HCT116 (cell line): ENCODE measurements around the gene CHEK2. TPM values are rescaled to one million over a fixed set of nuclear protein-coding genes. Genes with fewer than 3 reads are reported as not detected.

Experiments used
- ATAC-seq: fragments of 200-7000 bp; cut with Tn5 transposase; 2 replicates; pipeline ENCODE4 v1.9.1; 2020; ENCODE audit warnings: mild to moderate bottlenecking, moderate library complexity
- BruUV-seq: library from RNA; stranded (reverse); fragments of 400-500 nt; replicated peaks from 2 replicates; lab custom pipeline; 2021; lab: Mats Ljungman, UMichigan
- CTCF ChIA-PET: fragments of 300-600 bp; sonication (Branson Sonifier 250); formaldehyde crosslinking; loops from one replicate; lab custom pipeline; 2021; ENCODE audit warnings: antibody characterized with exemption; lab: Charles Lee
- POLR2A ChIA-PET: fragments of 300-600, 350-600 bp; sonication (Branson Sonifier 250); formaldehyde crosslinking; loops from one replicate; lab custom pipeline; 2021; ENCODE audit warnings: antibody characterized with exemption; lab: Charles Lee
- RAD21 ChIA-PET, 2 experiments: fragments of 300-600 bp; sonication (Branson Sonifier 250); formaldehyde crosslinking; loops; one replicate each; lab custom pipeline; 2023; ENCODE audit warnings: low total read pairs in 2 of 2; ENCODE audit not compliant: uncharacterized antibody in 2 of 2, unreplicated experiment in 2 of 2, low non-redundant PET in 1 of 2; lab: Charles Lee
- DNase-seq: peaks from one replicate; pipeline ENCODE4 v3.0.0-alpha.2; 2010; ENCODE audit warnings: low read depth, low spot score
- H2AFZ ChIP-seq: fragments of 200-600 bp; shearing (Covaris generic), sonication (generic); 2 replicates; pipeline ENCODE4 v1.6.1; 2017; ENCODE audit warnings: low read depth, mixed run types, mixed read lengths, antibody characterized with exemption, low read length; ENCODE audit not compliant: poor library complexity, severe bottlenecking
- H3K27ac ChIP-seq: 2 replicates; pipeline ENCODE4 v1.5.1; 2012; ENCODE audit warnings: low read depth, low read length
- H3K27me3 ChIP-seq: fragments of 200-600 bp; sonication (generic); 2 replicates; pipeline ENCODE4 v1.6.1; 2016; ENCODE audit warnings: mixed run types, low read length, mixed read lengths; ENCODE audit not compliant: insufficient read depth
- H3K36me3 ChIP-seq, 2 experiments: fragments of 200-500 bp in 1 of 2; fragments of 200-600 bp in 1 of 2; sonication (Bioruptor generic) in 1 of 2; sonication (generic) in 1 of 2; 2 replicates each; pipeline versions ENCODE4 v1.5.1 to v1.6.1; 2014 to 2016; ENCODE audit warnings: low read length in 2 of 2, inconsistent platforms in 1 of 2, mixed read lengths in 1 of 2, mixed run types in 1 of 2; ENCODE audit not compliant: insufficient read depth in 2 of 2, control insufficient read depth in 1 of 2
- H3K4me1 ChIP-seq, 2 experiments: fragments of 200-600 bp in 1 of 2; sonication (generic) in 1 of 2; 2 replicates each; pipeline versions ENCODE4 v1.5.1 to v1.6.1; 2012 to 2017; ENCODE audit warnings: low read length in 2 of 2, inconsistent platforms in 1 of 2, mild to moderate bottlenecking in 1 of 2, mixed read lengths in 1 of 2, mixed run types in 1 of 2, moderate library complexity in 1 of 2; ENCODE audit not compliant: insufficient read depth in 2 of 2, control insufficient read depth in 1 of 2
- H3K4me2 ChIP-seq: fragments of 200-600 bp; sonication (generic); 2 replicates; pipeline ENCODE4 v1.6.1; 2017; ENCODE audit warnings: mixed run types, low read length, mixed read lengths
- H3K4me3 ChIP-seq, 2 experiments: fragments of 200-600 bp in 1 of 2; sonication (generic) in 1 of 2; replicated peaks in 1 of 2; 2 replicates each; pipeline ENCODE4 v1.5.1; 2011 to 2016; ENCODE audit warnings: low read length in 2 of 2, control low read depth in 1 of 2, low read depth in 1 of 2, mild to moderate bottlenecking in 1 of 2, mixed read lengths in 1 of 2, mixed run types in 1 of 2
- H3K79me2 ChIP-seq: fragments of 200-600 bp; sonication (generic); 2 replicates; pipeline ENCODE4 v1.6.1; 2017; ENCODE audit warnings: mild to moderate bottlenecking, mixed run types, low read length, moderate library complexity, mixed read lengths; ENCODE audit not compliant: insufficient read depth
- H3K9ac ChIP-seq: fragments of 200-600 bp; sonication (generic); 2 replicates; pipeline ENCODE4 v1.6.1; 2016; ENCODE audit warnings: low read length, mixed read lengths
- H3K9me2 ChIP-seq: fragments of 200-600 bp; sonication (generic), shearing (Covaris generic); 2 replicates; pipeline ENCODE4 v1.6.1; 2017; ENCODE audit warnings: mixed run types, mild to moderate bottlenecking, moderate library complexity; ENCODE audit not compliant: insufficient read depth
- H3K9me3 ChIP-seq, 2 experiments: fragments of 200-500 bp in 1 of 2; fragments of 200-600 bp in 1 of 2; sonication (Bioruptor generic) in 1 of 2; sonication (generic) in 1 of 2; 2 replicates each; pipeline ENCODE4 v1.6.1; 2014 to 2017; ENCODE audit warnings: low read length in 2 of 2, mixed read lengths in 2 of 2, inconsistent platforms in 1 of 2, low read depth in 1 of 2, mild to moderate bottlenecking in 1 of 2, mixed run types in 1 of 2, moderate library complexity in 1 of 2; ENCODE audit not compliant: control insufficient read depth in 1 of 2, insufficient read depth in 1 of 2
- H4K20me1 ChIP-seq: fragments of 200-600 bp; sonication (generic), shearing (Covaris generic); 2 replicates; pipeline ENCODE4 v1.6.1; 2017; ENCODE audit warnings: mixed run types, mild to moderate bottlenecking, moderate library complexity; ENCODE audit not compliant: insufficient read depth
- ELF1 ChIP-seq: IDR thresholded peaks from 2 replicates; pipeline ENCODE4 v1.6.1; 2012; ENCODE audit warnings: low read depth, borderline replicate concordance
- JUND ChIP-seq: IDR thresholded peaks from 2 replicates; pipeline ENCODE4 v1.6.1; 2012
- POLR2A ChIP-seq: IDR thresholded peaks from 2 replicates; pipeline ENCODE4 v1.7.0; 2011; ENCODE audit warnings: borderline replicate concordance; ENCODE audit not compliant: insufficient read depth, insufficient read length; ENCODE audit errors: extremely low read depth
- POLR2AphosphoS5 ChIP-seq: IDR thresholded peaks from 2 replicates; pipeline ENCODE4 v1.6.1; 2011; ENCODE audit warnings: mild to moderate bottlenecking, low read depth, low read length, moderate library complexity
- RAD21 ChIP-seq: IDR thresholded peaks from 2 replicates; pipeline ENCODE4 v1.6.1; 2012; ENCODE audit warnings: low read depth, mild to moderate bottlenecking
- SP1 ChIP-seq: IDR thresholded peaks from 2 replicates; pipeline ENCODE4 v1.6.1; 2012; ENCODE audit warnings: low read depth
- SRF ChIP-seq: IDR thresholded peaks from 2 replicates; pipeline ENCODE4 v1.6.1; 2012; ENCODE audit warnings: low read depth
- YY1 ChIP-seq: IDR thresholded peaks from 2 replicates; pipeline ENCODE4 v1.6.1; 2011; ENCODE audit warnings: low read length, low read depth, moderate library complexity, mild to moderate bottlenecking; ENCODE audit not compliant: insufficient replicate concordance; ENCODE audit errors: extremely low read depth
- ZNF274 ChIP-seq: fragments of 200-500 bp; sonication (Bioruptor generic); IDR thresholded peaks from 2 replicates; pipeline ENCODE4 v1.6.1; 2014; ENCODE audit warnings: mild to moderate bottlenecking, low read depth, low read length, inconsistent platforms
- intact Hi-C: fragments of 100-400 bp; cut with micrococcal nuclease; formaldehyde crosslinking; loops from 2 replicates; pipeline ENCODE4 v1.10.0; 2022
- total RNA-seq: library from RNA; stranded (reverse); gene quantifications from one replicate; pipeline ENCODE4 v1.2.1, GENCODE V29; 2021; ENCODE audit not compliant: unreplicated experiment
- TF ChIP-seq, protein P1 (sequence below): IDR thresholded peaks from 2 replicates; pipeline ENCODE4 v1.6.1; 2012
- TF ChIP-seq, protein P2 (sequence below): IDR thresholded peaks from 2 replicates; pipeline ENCODE4 v1.6.1; 2012
- TF ChIP-seq, protein P3 (sequence below), 3 experiments: fragments of 200-600 bp in 1 of 3; sonication (generic) in 1 of 3; IDR thresholded peaks in 2 of 3; conservative IDR thresholded peaks in 1 of 3; 2 replicates each; pipeline ENCODE4 v1.5.1; 2012 to 2017; ENCODE audit warnings: low read depth in 2 of 3, low read length in 2 of 3, antibody characterized with exemption in 1 of 3, borderline replicate concordance in 1 of 3, control low read depth in 1 of 3, mild to moderate bottlenecking in 1 of 3, mixed read lengths in 1 of 3, mixed run types in 1 of 3, moderate library complexity in 1 of 3; ENCODE audit not compliant: insufficient read depth in 1 of 3
- TF ChIP-seq, protein P4 (sequence below): IDR thresholded peaks from 2 replicates; pipeline ENCODE4 v1.6.1; 2011; ENCODE audit warnings: mild to moderate bottlenecking, low read length, moderate library complexity; ENCODE audit not compliant: insufficient replicate concordance; ENCODE audit errors: extremely low read depth

Gene CHEK2
- total RNA-seq, 1 experiment from 2014 or later, result 47.1 TPM

DNA sequence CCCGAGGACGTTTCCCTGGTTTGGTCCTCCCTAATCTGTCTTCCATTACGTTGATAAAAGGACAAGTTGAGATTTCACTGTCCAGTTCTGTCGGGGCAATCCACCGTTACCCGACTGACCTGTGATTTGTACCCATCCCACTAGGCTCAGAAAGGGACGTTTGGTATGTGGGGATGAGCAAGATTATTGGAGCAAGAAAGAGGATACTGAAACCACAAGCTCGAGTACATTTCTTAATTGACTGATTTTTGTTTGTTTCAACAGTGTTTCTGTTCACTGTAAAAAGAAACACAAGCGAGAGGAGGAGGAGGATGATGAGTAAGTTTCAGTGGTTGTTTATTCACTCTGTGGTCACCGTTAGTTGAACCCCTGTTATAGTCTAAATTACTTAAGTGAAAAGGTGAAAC lies 31.8 kb upstream of the CHEK2 start:
- Histone ChIP-seq H3K36me3 (peaks cover 7% of the 10 kb centered on the region in 2 experiments; a peak in 2 of 4 replicates), H3K27me3 (no peaks in the 10 kb centered on the region), H3K79me2 (peaks cover 55% of the 10 kb centered on the region), H3K9me3 (peaks cover 0 to 3% of the 10 kb centered on the region in 2 experiments; a peak in 1 of 4 replicates), H3K4me3 (peak overlapping the region; percentile 80 to 85), H3K4me1 (peaks cover 0 to 12% of the 10 kb centered on the region in 2 experiments; a peak in 3 of 4 replicates), H3K9ac (peak overlapping the region; percentile 73), H3K9me2 (no peaks in the 10 kb centered on the region), H3K4me2 (peak overlapping the region; percentile 78), H3K27ac (peak overlapping the region; percentile 97), H2AFZ (no peak overlapping the region), H4K20me1 (no peaks in the 10 kb centered on the region)
- TF ChIP-seq RAD21 (no peak), POLR2A (no peak), ZNF274 (no peak), SRF (no peak)
- BruUV-seq, result TSS peak; percentile 71
- RAD21 ChIA-PET, result no interaction called here
- DNase-seq, result no peak
- POLR2A ChIA-PET, result interaction anchor here (1.4 kb wide), 1 partner anchor 27 kb away, joined by 4 read pairs; the partner anchor contains the start of gene XBP1
- intact Hi-C loops, result no loop called here
- ATAC-seq, result no peak
- CTCF ChIA-PET, result interaction anchor here (0.7 kb wide), 1 partner anchor 17 kb away, joined by 3 read pairs; no protein-coding TSS in a partner anchor

DNA sequence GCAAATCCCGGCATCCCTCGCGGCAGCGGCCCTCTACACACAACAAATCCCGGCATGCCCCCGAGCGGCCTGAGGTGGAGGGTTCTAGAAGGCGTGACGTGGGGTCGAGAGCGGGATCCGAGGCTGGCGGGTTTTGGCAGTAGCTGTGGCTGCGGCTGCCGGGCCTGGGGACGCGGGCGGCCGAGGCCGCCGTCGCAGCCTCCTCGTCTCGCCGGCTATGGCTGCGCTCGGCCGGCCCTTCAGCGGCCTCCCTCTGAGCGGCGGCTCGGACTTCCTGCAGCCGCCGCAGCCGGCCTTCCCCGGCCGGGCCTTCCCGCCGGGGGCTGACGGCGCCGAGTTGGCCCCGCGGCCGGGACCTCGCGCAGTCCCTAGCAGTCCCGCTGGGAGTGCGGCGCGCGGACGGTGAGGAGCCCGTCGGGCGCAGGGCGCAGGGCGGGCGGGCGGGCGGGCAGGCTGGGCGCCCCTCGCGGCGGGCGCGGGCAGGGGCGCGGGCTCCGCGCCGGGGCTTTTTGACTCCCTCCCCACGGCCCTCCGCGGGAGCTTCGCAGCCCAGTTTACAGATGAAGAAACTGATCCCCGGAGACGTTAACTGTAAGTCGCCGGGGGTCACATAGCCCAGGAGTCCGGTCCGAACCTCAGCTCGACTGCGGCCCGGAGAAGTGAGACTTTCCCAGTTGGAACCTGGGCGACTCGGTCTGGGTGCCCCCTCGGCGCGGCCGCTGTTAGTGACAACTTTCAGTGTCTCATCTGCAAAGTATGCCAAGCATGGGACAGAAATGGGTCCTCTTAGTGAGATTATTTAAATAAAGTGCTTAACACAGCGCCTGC lies 31.2 kb upstream of the CHEK2 start, which contains the start of gene CCDC117:
TSS of gene CCDC117 (plus strand) at position 63 of the 828 bp plus-strand sequence. CDS start at position 218, 155 bp downstream.
- H4K20me1 ChIP-seq, result no peaks in the 10 kb centered on the region
- TF ChIP-seq, protein P1, sequence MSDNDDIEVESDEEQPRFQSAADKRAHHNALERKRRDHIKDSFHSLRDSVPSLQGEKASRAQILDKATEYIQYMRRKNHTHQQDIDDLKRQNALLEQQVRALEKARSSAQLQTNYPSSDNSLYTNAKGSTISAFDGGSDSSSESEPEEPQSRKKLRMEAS, result peak; percentile 67; the same call in 1 of the 2 replicates
- TF ChIP-seq, protein P2, sequence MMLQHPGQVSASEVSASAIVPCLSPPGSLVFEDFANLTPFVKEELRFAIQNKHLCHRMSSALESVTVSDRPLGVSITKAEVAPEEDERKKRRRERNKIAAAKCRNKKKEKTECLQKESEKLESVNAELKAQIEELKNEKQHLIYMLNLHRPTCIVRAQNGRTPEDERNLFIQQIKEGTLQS, result no peak
- TF ChIP-seq, protein P3, sequence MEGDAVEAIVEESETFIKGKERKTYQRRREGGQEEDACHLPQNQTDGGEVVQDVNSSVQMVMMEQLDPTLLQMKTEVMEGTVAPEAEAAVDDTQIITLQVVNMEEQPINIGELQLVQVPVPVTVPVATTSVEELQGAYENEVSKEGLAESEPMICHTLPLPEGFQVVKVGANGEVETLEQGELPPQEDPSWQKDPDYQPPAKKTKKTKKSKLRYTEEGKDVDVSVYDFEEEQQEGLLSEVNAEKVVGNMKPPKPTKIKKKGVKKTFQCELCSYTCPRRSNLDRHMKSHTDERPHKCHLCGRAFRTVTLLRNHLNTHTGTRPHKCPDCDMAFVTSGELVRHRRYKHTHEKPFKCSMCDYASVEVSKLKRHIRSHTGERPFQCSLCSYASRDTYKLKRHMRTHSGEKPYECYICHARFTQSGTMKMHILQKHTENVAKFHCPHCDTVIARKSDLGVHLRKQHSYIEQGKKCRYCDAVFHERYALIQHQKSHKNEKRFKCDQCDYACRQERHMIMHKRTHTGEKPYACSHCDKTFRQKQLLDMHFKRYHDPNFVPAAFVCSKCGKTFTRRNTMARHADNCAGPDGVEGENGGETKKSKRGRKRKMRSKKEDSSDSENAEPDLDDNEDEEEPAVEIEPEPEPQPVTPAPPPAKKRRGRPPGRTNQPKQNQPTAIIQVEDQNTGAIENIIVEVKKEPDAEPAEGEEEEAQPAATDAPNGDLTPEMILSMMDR (IDR thresholded peaks at IDR 0.05 in 2 of 3, conservative IDR thresholded peaks at IDR 0.05 in 1 of 3; ENCODE audit: borderline replicate concordance in 1 of 3, insufficient read depth in 1 of 3, low read depth in 2 of 3, low read length in 2 of 3), result 0 out of 6 replicates have a peak, but pooled peaks of 1 of the 3 experiments have one; percentile 7
- TF ChIP-seq, protein P4, sequence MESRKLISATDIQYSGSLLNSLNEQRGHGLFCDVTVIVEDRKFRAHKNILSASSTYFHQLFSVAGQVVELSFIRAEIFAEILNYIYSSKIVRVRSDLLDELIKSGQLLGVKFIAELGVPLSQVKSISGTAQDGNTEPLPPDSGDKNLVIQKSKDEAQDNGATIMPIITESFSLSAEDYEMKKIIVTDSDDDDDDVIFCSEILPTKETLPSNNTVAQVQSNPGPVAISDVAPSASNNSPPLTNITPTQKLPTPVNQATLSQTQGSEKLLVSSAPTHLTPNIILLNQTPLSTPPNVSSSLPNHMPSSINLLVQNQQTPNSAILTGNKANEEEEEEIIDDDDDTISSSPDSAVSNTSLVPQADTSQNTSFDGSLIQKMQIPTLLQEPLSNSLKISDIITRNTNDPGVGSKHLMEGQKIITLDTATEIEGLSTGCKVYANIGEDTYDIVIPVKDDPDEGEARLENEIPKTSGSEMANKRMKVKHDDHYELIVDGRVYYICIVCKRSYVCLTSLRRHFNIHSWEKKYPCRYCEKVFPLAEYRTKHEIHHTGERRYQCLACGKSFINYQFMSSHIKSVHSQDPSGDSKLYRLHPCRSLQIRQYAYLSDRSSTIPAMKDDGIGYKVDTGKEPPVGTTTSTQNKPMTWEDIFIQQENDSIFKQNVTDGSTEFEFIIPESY, result peak; percentile 28
- TF ChIP-seq ELF1 (peak; percentile 87; the same call in 1 of the 2 replicates), POLR2A (peak; percentile 79), RAD21 (no peak), YY1 (no peak), POLR2AphosphoS5 (peak; percentile 80), JUND (no peak), SP1 (no peak)

More for the DNA sequence above, 31.2 kb upstream of the CHEK2 start, which contains the start of gene CCDC117:
- Histone ChIP-seq H3K79me2 (peaks cover 49% of the 10 kb centered on the region), H3K27me3 (no peaks in the 10 kb centered on the region), H3K27ac (peak within 1 kb of the TSS; percentile 97), H3K9ac (peak within 1 kb of the TSS; percentile 73), H3K9me3 (peaks cover 0 to 3% of the 10 kb centered on the region in 2 experiments; a peak in 1 of 4 replicates), H2AFZ (no peak within 1 kb of the TSS), H3K9me2 (no peaks in the 10 kb centered on the region), H3K36me3 (peaks cover 5 to 7% of the 10 kb centered on the region in 2 experiments; a peak in 2 of 4 replicates), H3K4me3 (peak within 1 kb of the TSS; percentile 80 to 85), H3K4me2 (peak within 1 kb of the TSS; percentile 78), H3K4me1 (peaks cover 0 to 12% of the 10 kb centered on the region in 2 experiments; a peak in 3 of 4 replicates)
- BruUV-seq, result no TSS peak
- POLR2A ChIA-PET, result no interaction called here
- RAD21 ChIA-PET, result no interaction called here
- peak; percentile 89 for DNase-seq
- CTCF ChIA-PET, result interaction anchor here (0.7 to 1.0 kb wide), 2 partner anchors 15 to 268 kb away, joined by 3 to 4 read pairs; no protein-coding TSS in a partner anchor
- intact Hi-C loops, result no loop called here
- ATAC-seq, result peak; percentile 91
